ENCODE data around the gene TARP.

TARP gene

GRCh38 chr7:38312821-38313220 lies 39.4 kb upstream of the TARP start:
- ATAC-seq (replicated peaks in 6 of 8), result no peak
- Histone ChIP-seq H3K4me1 (replicated peaks in 1 of 2) (peaks cover 0 to 2% of the 10 kb centered on the region in 2 donors), H3K27ac (no peak overlapping the region), H3K4me3 (no peak overlapping the region)
- in situ Hi-C loops (cut with MboI; ENCODE audit: low pct_unique_long_range_greater_than_20kb in 2 of 9, low sequenced_read_pairs in 9 of 9, unreplicated experiment in 9 of 9), result loop anchor here in 3 of 9 experiments (10.0 to 25.0 kb wide), 5 partner anchors 101 to 426 kb away; partner anchors contain the start of genes EPDR1 (in 1 of the 3) and SFRP4 (in 1 of the 3)
- WGBS, 10 experiments, result 80 to 100% (median 86%) methylated on average over 1 to 2 of the region's 2 CpGs; no CpG with 5 or more reads in 3 of the 10 experiments

- peak in 3 of 8 experiments; percentile 20 to 67 (median 65) for ATAC-seq (replicated peaks in 6 of 8)
- no peak overlapping the region for H3K27ac ChIP-seq
- peak overlapping the region in 1 of 5 donors; percentile 14 for H3K4me3 ChIP-seq
- no peaks in the 10 kb centered on the region for H3K4me1 ChIP-seq (replicated peaks in 1 of 2)
- 0 to 100% (median 93%) methylated on average over 1 to 12 of the region's 38 CpGs; no CpG with 5 or more reads in 4 of the 10 experiments for WGBS, 10 experiments
- in situ Hi-C loops (cut with MboI; ENCODE audit: low pct_unique_long_range_greater_than_20kb in 2 of 9, low sequenced_read_pairs in 9 of 9, unreplicated experiment in 9 of 9), result loop anchor here in 3 of 9 experiments (10.0 to 25.0 kb wide), 5 partner anchors 99 to 424 kb away; partner anchors contain the start of genes EPDR1 (in 1 of the 3) and SFRP4 (in 1 of the 3)
These were observed 38.0 kb upstream of the TARP start for GRCh38 chr7:38311329-38311937.

- in situ Hi-C loops (cut with MboI; ENCODE audit: low pct_unique_long_range_greater_than_20kb in 2 of 9, low sequenced_read_pairs in 9 of 9, unreplicated experiment in 9 of 9), result loop anchor here in 3 of 9 experiments (10.0 to 25.0 kb wide), 5 partner anchors 98 to 423 kb away; partner anchors contain the start of genes EPDR1 (in 1 of the 3) and SFRP4 (in 1 of the 3)
- no peak for ATAC-seq (replicated peaks in 6 of 8)
- 11 to 87% (median 73%) methylated on average over 4 to 6 of the region's 6 CpGs for WGBS, 10 experiments
- no peak overlapping the region for H3K27ac ChIP-seq
- H3K4me1 ChIP-seq (replicated peaks in 1 of 2), result no peaks in the 10 kb centered on the region
- H3K4me3 ChIP-seq, result no peak overlapping the region
These were observed 37.2 kb upstream of the TARP start for GRCh38 chr7:38310591-38311101.

DNA sequence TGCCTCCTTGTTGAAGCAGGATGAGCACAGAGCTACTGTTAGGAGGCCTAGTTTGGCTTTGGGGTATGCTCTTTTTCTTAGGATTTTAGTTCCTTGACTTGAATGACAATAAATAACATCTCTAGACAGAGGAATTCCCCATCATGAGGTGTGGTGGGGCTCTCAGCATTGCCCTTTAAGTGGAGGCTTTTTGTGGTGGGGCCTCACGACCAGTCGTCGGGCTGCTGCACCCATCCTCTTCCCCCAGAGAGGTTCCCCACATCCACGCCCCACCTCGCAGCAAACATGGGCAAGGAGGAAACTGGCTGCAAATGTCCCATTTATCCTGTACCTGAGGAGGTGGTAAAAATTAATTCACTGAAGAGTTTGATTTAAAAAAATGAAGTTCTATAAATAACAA lies 36.1 kb upstream of the TARP start:
- H3K4me1 ChIP-seq (replicated peaks in 1 of 2), result no peaks in the 10 kb centered on the region
- in situ Hi-C loops (cut with MboI; ENCODE audit: low pct_unique_long_range_greater_than_20kb in 2 of 9, low sequenced_read_pairs in 9 of 9, unreplicated experiment in 9 of 9), result loop anchor here in 3 of 9 experiments (25.0 kb wide), 4 partner anchors 97 to 422 kb away; partner anchors contain the start of genes EPDR1 (in 1 of the 3) and SFRP4 (in 1 of the 3)
- 64 to 94% (median 85%) methylated on average over 2 to 5 of the region's 5 CpGs; no CpG with 5 or more reads in 4 of the 10 experiments for WGBS, 10 experiments

GRCh38 chr7:38308140-38308539 lies 34.7 kb upstream of the TARP start:
- in situ Hi-C loops (cut with MboI; ENCODE audit: low pct_unique_long_range_greater_than_20kb in 2 of 9, low sequenced_read_pairs in 9 of 9, unreplicated experiment in 9 of 9), result loop anchor here in 3 of 9 experiments (25.0 kb wide), 4 partner anchors 96 to 421 kb away; partner anchors contain the start of genes EPDR1 (in 1 of the 3) and SFRP4 (in 1 of the 3)
- WGBS, 10 experiments, result 0 to 75% (median 73%) methylated on average over 1 to 2 of the region's 2 CpGs; no CpG with 5 or more reads in 7 of the 10 experiments
- Histone ChIP-seq H3K27ac (no peak overlapping the region), H3K4me3 (no peak overlapping the region), H3K4me1 (replicated peaks in 1 of 2) (no peaks in the 10 kb centered on the region)
- ATAC-seq (replicated peaks in 6 of 8), result no peak

More for the DNA sequence above, 36.1 kb upstream of the TARP start:
- Histone ChIP-seq H3K4me3 (no peak overlapping the region), H3K27ac (no peak overlapping the region)
- ATAC-seq (replicated peaks in 6 of 8), result no peak

GRCh38 chr7:38307640-38308039 lies 34.2 kb upstream of the TARP start:
- WGBS, 10 experiments, result 14 to 100% (median 82%) methylated on average over 1 to 3 of the region's 3 CpGs; no CpG with 5 or more reads in 1 of the 10 experiments
- ATAC-seq (replicated peaks in 6 of 8), result no peak
- Histone ChIP-seq H3K4me1 (replicated peaks in 1 of 2) (no peaks in the 10 kb centered on the region), H3K4me3 (no peak overlapping the region), H3K27ac (no peak overlapping the region)
- in situ Hi-C loops (cut with MboI; ENCODE audit: low pct_unique_long_range_greater_than_20kb in 2 of 9, low sequenced_read_pairs in 9 of 9, unreplicated experiment in 9 of 9), result loop anchor here in 3 of 9 experiments (25.0 kb wide), 4 partner anchors 95 to 420 kb away; partner anchors contain the start of genes EPDR1 (in 1 of the 3) and SFRP4 (in 1 of the 3)

- H3K4me1 ChIP-seq (replicated peaks in 1 of 2), result no peaks in the 10 kb centered on the region
These were observed 33.5 kb upstream of the TARP start for GRCh38 chr7:38306914-38307313.

GRCh38 chr7:38306171-38306570 lies 32.7 kb upstream of the TARP start:
- H3K4me1 ChIP-seq (replicated peaks in 1 of 2), result no peaks in the 10 kb centered on the region
- no peak overlapping the region for H3K27ac ChIP-seq
- in situ Hi-C loops (cut with MboI; ENCODE audit: low pct_unique_long_range_greater_than_20kb in 2 of 9, low sequenced_read_pairs in 9 of 9, unreplicated experiment in 9 of 9), result loop anchor here in 3 of 9 experiments (25.0 kb wide), 4 partner anchors 94 to 419 kb away; partner anchors contain the start of genes EPDR1 (in 1 of the 3) and SFRP4 (in 1 of the 3)
- 87 to 100% (median 100%) methylated on average over 1 to 3 of the region's 3 CpGs; no CpG with 5 or more reads in 6 of the 10 experiments for WGBS, 10 experiments
- H3K4me3 ChIP-seq, result no peak overlapping the region
- no peak for ATAC-seq (replicated peaks in 6 of 8)

More at GRCh38 chr7:38306914-38307313, 33.5 kb upstream of the TARP start:
- ATAC-seq (replicated peaks in 6 of 8), result no peak
- H3K4me3 ChIP-seq, result no peak overlapping the region
- in situ Hi-C loops (cut with MboI; ENCODE audit: low pct_unique_long_range_greater_than_20kb in 2 of 9, low sequenced_read_pairs in 9 of 9, unreplicated experiment in 9 of 9), result loop anchor here in 3 of 9 experiments (25.0 kb wide), 4 partner anchors 95 to 420 kb away; partner anchors contain the start of genes EPDR1 (in 1 of the 3) and SFRP4 (in 1 of the 3)
- WGBS, 10 experiments, result 40 to 100% (median 92%) methylated on average over 1 to 2 of the region's 2 CpGs; no CpG with 5 or more reads in 3 of the 10 experiments
- H3K27ac ChIP-seq, result no peak overlapping the region

DNA sequence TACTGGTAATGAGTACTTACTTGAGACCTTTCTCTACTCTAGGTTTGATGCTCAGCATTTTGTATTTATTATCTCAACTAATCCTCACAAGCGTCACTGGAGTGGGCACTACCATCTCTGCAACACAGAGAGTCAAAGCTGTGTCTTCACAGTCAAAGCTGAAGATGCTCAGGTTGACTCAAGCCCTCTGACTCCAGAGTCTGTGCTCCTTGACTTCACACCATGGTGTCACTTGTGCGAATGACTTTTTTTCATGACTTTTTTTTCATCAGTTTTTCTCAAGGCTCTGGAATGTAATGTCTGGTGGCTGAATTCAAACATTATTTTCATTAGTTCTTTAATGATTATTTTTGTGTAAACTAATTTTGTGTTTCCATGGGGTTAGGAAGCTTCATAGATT lies 30.4 kb upstream of the TARP start:
- Histone ChIP-seq H3K4me3 (no peak overlapping the region), H3K4me1 (replicated peaks in 1 of 2) (no peaks in the 10 kb centered on the region), H3K27ac (no peak overlapping the region)
- no peak for ATAC-seq (replicated peaks in 6 of 8)
- WGBS, 10 experiments, result 16 to 100% (median 79%) methylated on average over 2 of the region's 2 CpGs; no CpG with 5 or more reads in 3 of the 10 experiments
- in situ Hi-C loops (cut with MboI; ENCODE audit: low pct_unique_long_range_greater_than_20kb in 2 of 9, low sequenced_read_pairs in 9 of 9, unreplicated experiment in 9 of 9), result loop anchor here in 3 of 9 experiments (25.0 kb wide), 4 partner anchors 92 to 417 kb away; partner anchors contain the start of genes EPDR1 (in 1 of the 3) and SFRP4 (in 1 of the 3)

GRCh38 chr7:38300175-38300574 lies 26.7 kb upstream of the TARP start:
- in situ Hi-C loops (cut with MboI; ENCODE audit: low pct_unique_long_range_greater_than_20kb in 2 of 9, low sequenced_read_pairs in 9 of 9, unreplicated experiment in 9 of 9), result loop anchor here in 3 of 9 experiments (25.0 kb wide), 4 partner anchors 88 to 413 kb away; partner anchors contain the start of genes EPDR1 (in 1 of the 3) and SFRP4 (in 1 of the 3)
- H3K27ac ChIP-seq, result no peak overlapping the region

GRCh38 chr7:38299275-38299931 lies 26.0 kb upstream of the TARP start:
- Histone ChIP-seq H3K4me3 (no peak overlapping the region), H3K27ac (no peak overlapping the region), H3K4me1 (replicated peaks in 1 of 2) (no peaks in the 10 kb centered on the region)
- in situ Hi-C loops (cut with MboI; ENCODE audit: low pct_unique_long_range_greater_than_20kb in 2 of 9, low sequenced_read_pairs in 9 of 9, unreplicated experiment in 9 of 9), result no loop called here
- ATAC-seq (replicated peaks in 6 of 8), result no peak
- WGBS, 10 experiments, result 27 to 93% (median 52%) methylated on average over 2 to 7 of the region's 9 CpGs; no CpG with 5 or more reads in 1 of the 10 experiments

More at GRCh38 chr7:38300175-38300574, 26.7 kb upstream of the TARP start:
- WGBS, 10 experiments, result 5 to 87% (median 43%) methylated on average over 1 to 6 of the region's 8 CpGs; no CpG with 5 or more reads in 1 of the 10 experiments
- Histone ChIP-seq H3K4me3 (no peak overlapping the region), H3K4me1 (replicated peaks in 1 of 2) (no peaks in the 10 kb centered on the region)
- ATAC-seq (replicated peaks in 6 of 8), result no peak

DNA sequence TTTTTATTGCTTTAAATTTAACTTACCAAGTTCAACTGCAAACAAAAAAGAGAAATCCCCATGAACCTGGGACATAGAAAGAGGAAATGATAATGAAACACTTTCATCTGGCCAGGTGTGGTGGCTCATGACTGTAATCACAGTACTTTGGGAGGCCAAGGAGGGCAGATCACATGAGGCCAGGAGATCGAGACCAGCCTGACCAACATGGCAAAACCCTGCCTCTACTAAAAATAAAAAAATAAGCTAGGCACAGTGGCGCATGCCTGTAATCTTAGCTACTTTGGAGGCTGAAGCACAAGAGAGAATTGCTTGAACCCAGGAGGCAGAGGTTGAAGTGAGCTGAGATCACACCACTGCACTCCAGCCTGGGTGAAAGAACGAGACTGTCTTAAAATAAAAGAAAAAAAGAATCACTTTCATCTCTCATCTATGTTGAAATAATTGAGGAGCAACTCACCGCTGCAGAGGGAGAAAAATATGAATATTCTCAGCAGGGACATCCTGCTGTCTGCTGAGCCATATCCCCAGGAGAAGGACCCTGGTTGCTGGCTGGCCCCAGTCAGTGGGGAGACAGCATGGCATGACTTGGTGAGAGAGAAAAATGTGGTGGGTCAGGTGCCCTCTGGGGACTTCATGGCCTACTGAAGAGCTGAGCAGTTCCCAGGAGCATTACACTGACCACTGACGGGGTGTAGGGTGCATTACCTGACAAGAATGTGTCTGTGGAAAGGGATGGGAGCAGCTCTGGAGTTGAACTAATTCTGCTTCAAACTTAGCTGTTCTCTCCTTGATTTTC lies 22.8 kb upstream of the TARP start:
- no peak for ATAC-seq (replicated peaks in 6 of 8)
- WGBS, 10 experiments, result 20 to 84% (median 72%) methylated on average over 1 to 5 of the region's 5 CpGs
- H3K4me3 ChIP-seq, result no peak overlapping the region
- no peaks in the 10 kb centered on the region for H3K4me1 ChIP-seq (replicated peaks in 1 of 2)
- in situ Hi-C loops (cut with MboI; ENCODE audit: low pct_unique_long_range_greater_than_20kb in 2 of 9, low sequenced_read_pairs in 9 of 9, unreplicated experiment in 9 of 9), result no loop called here
- no peak overlapping the region for H3K27ac ChIP-seq

Data from motor neuron (in vitro differentiated cells).